ENCODE data around the gene SOS2. TPM values are rescaled to one million over a fixed set of nuclear protein-coding genes. Genes with fewer than 3 reads are reported as not detected.

The SOS2 gene
- total RNA-seq, 4 donors from 2014 or later, result 39.7 to 58.8 (median 50.6) TPM

DNA sequence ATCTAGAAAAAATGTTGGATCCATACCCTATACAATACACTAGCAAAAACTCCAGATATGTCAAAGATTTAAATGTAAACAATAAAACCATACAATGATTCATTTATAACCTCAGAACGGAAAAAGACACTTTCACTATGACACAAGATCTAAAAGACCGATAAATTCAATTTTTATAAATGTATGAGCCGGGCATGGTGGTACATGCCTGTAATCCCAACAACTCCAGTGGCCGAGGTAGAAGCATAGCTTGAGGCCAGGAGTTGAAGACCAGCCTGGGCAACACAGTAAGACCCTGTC, 2.5 kb upstream of the SOS2 start:
- Histone ChIP-seq H3K4me3 (no peak overlapping the region), H3K4me1 (peaks cover 8 to 31% (median 10%) of the 10 kb centered on the region in 3 donors), H3K27me3 (no peaks in the 10 kb centered on the region), H3K9me3 (no peaks in the 10 kb centered on the region), H3K27ac (no peak overlapping the region), H3K36me3 (no peaks in the 10 kb centered on the region)
- no peak for ATAC-seq
- TF ChIP-seq POLR2AphosphoS5 (IDR thresholded peaks at IDR 0.05) (no peak), EP300 (IDR thresholded peaks at IDR 0.05) (no peak), POLR2A (IDR thresholded peaks at IDR 0.05) (no peak)
- TF ChIP-seq, protein P1, sequence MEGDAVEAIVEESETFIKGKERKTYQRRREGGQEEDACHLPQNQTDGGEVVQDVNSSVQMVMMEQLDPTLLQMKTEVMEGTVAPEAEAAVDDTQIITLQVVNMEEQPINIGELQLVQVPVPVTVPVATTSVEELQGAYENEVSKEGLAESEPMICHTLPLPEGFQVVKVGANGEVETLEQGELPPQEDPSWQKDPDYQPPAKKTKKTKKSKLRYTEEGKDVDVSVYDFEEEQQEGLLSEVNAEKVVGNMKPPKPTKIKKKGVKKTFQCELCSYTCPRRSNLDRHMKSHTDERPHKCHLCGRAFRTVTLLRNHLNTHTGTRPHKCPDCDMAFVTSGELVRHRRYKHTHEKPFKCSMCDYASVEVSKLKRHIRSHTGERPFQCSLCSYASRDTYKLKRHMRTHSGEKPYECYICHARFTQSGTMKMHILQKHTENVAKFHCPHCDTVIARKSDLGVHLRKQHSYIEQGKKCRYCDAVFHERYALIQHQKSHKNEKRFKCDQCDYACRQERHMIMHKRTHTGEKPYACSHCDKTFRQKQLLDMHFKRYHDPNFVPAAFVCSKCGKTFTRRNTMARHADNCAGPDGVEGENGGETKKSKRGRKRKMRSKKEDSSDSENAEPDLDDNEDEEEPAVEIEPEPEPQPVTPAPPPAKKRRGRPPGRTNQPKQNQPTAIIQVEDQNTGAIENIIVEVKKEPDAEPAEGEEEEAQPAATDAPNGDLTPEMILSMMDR (IDR thresholded peaks at IDR 0.05), result no peak
- WGBS, 2 donors (ENCODE audit: low coverage in 1 of 2), result 82 to 88% methylated on average over 4 of the region's 4 CpGs

DNA sequence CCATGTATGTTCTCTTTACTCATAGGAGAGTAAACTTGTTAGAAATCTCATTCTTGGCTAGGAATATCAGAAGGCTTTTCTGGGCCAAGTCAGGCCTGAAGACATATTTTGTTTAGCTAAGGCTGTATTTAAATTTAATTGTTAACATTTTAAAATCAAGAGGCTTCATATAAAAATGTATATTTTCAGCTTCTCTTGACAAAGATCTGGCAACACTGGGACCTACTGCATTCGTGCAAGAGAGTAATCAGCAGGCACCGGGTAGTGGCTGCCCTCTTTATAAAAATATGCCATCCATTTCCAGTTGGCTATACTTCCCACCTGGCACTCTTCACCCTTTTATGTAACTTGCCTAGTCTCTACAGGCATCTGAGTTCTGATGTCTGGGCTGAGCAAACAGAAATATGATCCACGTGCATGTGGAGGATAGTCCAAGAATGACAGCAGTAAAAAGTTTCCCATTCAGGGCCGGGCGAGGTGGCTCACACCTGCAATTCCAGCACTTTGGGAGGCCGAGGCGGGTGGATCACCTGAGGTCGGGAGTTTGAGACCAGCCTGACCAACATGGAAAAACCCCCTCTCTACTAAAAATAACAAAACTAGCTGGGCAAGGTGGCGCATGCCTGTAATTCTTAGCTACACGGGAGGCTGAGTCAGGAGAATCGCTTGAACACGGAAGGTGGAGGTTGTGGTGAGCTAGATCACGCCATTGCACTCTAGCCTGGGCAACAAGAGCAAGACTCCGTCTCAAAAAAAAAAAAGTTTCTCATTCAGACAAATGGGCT, 2.0 kb upstream of the SOS2 start:
- Histone ChIP-seq H3K27ac (peak overlapping the region in 3 of 4 donors; percentile 97 to 99 (median 97)), H3K4me1 (peaks cover 8 to 37% (median 13%) of the 10 kb centered on the region in 3 donors), H3K27me3 (no peaks in the 10 kb centered on the region), H3K36me3 (no peaks in the 10 kb centered on the region), H3K4me3 (no peak overlapping the region), H3K9me3 (no peaks in the 10 kb centered on the region)
- no peak for TF ChIP-seq POLR2A (IDR thresholded peaks at IDR 0.05)
- no peak for TF ChIP-seq EP300 (IDR thresholded peaks at IDR 0.05)
- no peak for TF ChIP-seq POLR2AphosphoS5 (IDR thresholded peaks at IDR 0.05)
- TF ChIP-seq, protein P1 (IDR thresholded peaks at IDR 0.05), result no peak
- ATAC-seq, result no peak
- 37 to 74% methylated on average over 3 to 13 of the region's 14 CpGs for WGBS, 2 donors (ENCODE audit: low coverage in 1 of 2)

DNA sequence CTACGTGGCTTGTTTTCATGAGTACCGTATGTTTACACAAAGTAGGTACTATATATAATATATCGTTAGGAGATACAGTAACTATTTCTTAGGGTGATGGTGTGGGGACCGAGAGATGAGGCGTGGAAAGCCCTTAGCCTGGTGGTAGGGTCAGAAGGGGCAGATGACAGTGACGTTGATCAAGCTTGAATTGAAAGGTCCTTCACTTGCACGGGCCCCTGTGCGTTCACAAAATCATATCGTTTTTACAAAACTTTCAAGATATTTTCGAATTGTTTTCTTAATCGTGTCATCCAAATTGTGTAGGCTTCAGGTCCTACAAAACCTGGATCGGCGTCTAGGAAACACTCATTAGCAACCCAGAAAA, 881 bp upstream of the SOS2 start:
- no peak for ATAC-seq
- H3K36me3 ChIP-seq, result no peaks in the 10 kb centered on the region
- peak overlapping the region; percentile 86 to 94 for H3K4me3 ChIP-seq
- TF ChIP-seq, protein P1 (IDR thresholded peaks at IDR 0.05), result no peak
- TF ChIP-seq POLR2A (IDR thresholded peaks at IDR 0.05), result no peak
- no peak for TF ChIP-seq POLR2AphosphoS5 (IDR thresholded peaks at IDR 0.05)
- TF ChIP-seq EP300 (IDR thresholded peaks at IDR 0.05), result no peak
- 33 to 38% methylated on average over 10 to 11 of the region's 13 CpGs for WGBS, 2 donors (ENCODE audit: low coverage in 1 of 2)
- H3K4me1 ChIP-seq, result peaks cover 8 to 48% (median 13%) of the 10 kb centered on the region in 3 donors
- no peaks in the 10 kb centered on the region for H3K9me3 ChIP-seq
- no peaks in the 10 kb centered on the region for H3K27me3 ChIP-seq
- peak overlapping the region; percentile 97 to 99 (median 97) for H3K27ac ChIP-seq

DNA sequence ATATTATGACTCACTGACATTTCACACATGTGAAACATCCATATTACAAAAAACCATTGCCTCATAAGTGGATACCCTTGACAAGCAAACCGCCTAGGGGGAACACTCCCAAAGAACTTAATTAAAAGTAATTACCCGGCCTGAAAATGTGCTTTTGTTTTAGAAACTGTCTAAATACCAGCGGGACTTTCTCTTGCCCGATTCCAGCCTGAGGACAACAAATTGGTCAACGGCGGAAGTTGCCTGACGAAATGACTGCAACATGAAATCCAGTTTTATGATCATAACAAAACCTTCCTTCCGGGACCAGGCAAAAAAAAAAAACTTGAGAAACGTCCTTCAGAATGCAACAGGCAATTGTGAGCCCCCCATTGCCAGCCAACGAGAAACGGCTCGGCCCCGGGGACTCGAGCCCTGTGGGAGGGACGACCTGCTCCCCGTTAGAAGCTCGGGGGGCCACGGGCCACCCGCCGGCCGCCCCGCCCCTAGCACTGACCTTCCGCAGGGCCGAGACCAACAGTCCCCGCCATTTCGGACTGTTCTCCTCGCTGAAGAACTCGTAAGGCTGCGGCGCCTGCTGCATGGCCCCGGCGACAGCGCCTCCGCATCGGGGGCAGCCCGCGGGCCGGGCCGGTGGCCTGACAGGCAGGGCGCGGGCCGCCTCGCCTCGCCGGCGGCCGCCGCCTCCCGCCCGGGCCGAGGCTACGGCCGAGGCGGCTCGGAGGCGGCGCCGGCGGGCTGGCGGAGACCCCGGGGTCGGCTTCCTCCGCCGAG, 490 bp downstream of the SOS2 start:
- Histone ChIP-seq H3K27me3 (no peaks in the 10 kb centered on the region), H3K4me3 (peak overlapping the region; percentile 86 to 94), H3K4me1 (peaks cover 11 to 61% (median 15%) of the 10 kb centered on the region in 3 donors), H3K27ac (peak overlapping the region; percentile 97 to 99 (median 97)), H3K36me3 (no peaks in the 10 kb centered on the region), H3K9me3 (no peaks in the 10 kb centered on the region)
- 0% methylated on average over 10 to 20 of the region's 64 CpGs for WGBS, 2 donors (ENCODE audit: low coverage in 1 of 2)
- TF ChIP-seq, protein P1 (IDR thresholded peaks at IDR 0.05), result no peak
- TF ChIP-seq EP300 (IDR thresholded peaks at IDR 0.05) (no peak), POLR2AphosphoS5 (IDR thresholded peaks at IDR 0.05) (peak; percentile 19)
- peak; percentile 61 for ATAC-seq
